MCF 10A (cell line): ENCODE results near the gene PRX. TPM values are rescaled to one million over a fixed set of nuclear protein-coding genes. Genes with fewer than 3 reads are reported as not detected.

ENCODE experiments used
- BruUV-seq: library from RNA; stranded (reverse); fragments of 400-500 nt; replicated peaks from 2 replicates; lab custom pipeline; 2021; lab: Mats Ljungman, UMichigan
- CTCF ChIA-PET: fragments of 300-600 bp; sonication (Branson Sonifier 250); formaldehyde crosslinking; extraction: SDS; loops from one replicate; lab custom pipeline; 2021; ENCODE audit warnings: antibody characterized with exemption, inconsistent platforms; lab: Yijun Ruan, JAX
- POLR2A ChIA-PET: fragments of 300-600, 350-650 bp; sonication (Branson Sonifier 250); formaldehyde crosslinking; extraction: SDS; loops from one replicate; lab custom pipeline; 2020; ENCODE audit warnings: antibody characterized with exemption, inconsistent platforms; lab: Yijun Ruan, JAX
- DNase-seq: peaks from one replicate; pipeline ENCODE4 v3.0.0-alpha.2; 2018; ENCODE audit not compliant: unreplicated experiment
- H3K27ac Mint-ChIP-seq: one replicate; pipeline ENCODE4 v1.8.0; 2022; ENCODE audit warnings: mild to moderate bottlenecking, low read depth, mixed read lengths; ENCODE audit not compliant: unreplicated experiment
- H3K27me3 Mint-ChIP-seq: one replicate; pipeline ENCODE4 v1.8.0; 2022; ENCODE audit warnings: mixed read lengths; ENCODE audit not compliant: insufficient read depth, unreplicated experiment
- H3K36me3 Mint-ChIP-seq: one replicate; pipeline ENCODE4 v1.8.0; 2022; ENCODE audit warnings: mild to moderate bottlenecking, moderate library complexity, mixed read lengths; ENCODE audit not compliant: insufficient read depth, unreplicated experiment
- H3K4me1 Mint-ChIP-seq: one replicate; pipeline ENCODE4 v1.8.0; 2022; ENCODE audit warnings: mixed read lengths; ENCODE audit not compliant: insufficient read depth, unreplicated experiment
- H3K4me3 Mint-ChIP-seq: one replicate; pipeline ENCODE4 v1.8.0; 2022; ENCODE audit warnings: mild to moderate bottlenecking, moderate library complexity, mixed read lengths; ENCODE audit not compliant: unreplicated experiment
- H3K9me3 Mint-ChIP-seq: one replicate; pipeline ENCODE4 v1.8.0; 2022; ENCODE audit warnings: mixed read lengths; ENCODE audit not compliant: unreplicated experiment
- intact Hi-C: fragments of 100-400 bp; cut with micrococcal nuclease; formaldehyde crosslinking; loops from 2 replicates; pipeline ENCODE4 v1.14.1; 2022
- microRNA-seq: library from miRNA; unstranded; fragments of <30 nt; microRNA quantifications from one replicate; pipeline ENCODE4 v1.2.0, GENCODE V29; 2022
- total RNA-seq: library from RNA; stranded (reverse); gene quantifications from 2 replicates; pipeline ENCODE4 v1.2.3, GENCODE V29; 2022
- TF ChIP-seq, protein P1 (sequence below): fragments of 200-600 bp; IDR thresholded peaks from one replicate; pipeline ENCODE4 v1.8.0; 2022; ENCODE audit warnings: antibody characterized with exemption, mild to moderate bottlenecking; ENCODE audit not compliant: unreplicated experiment

The PRX gene
- total RNA-seq, 1 experiment from 2014 or later, result 2.4 TPM

DNA sequence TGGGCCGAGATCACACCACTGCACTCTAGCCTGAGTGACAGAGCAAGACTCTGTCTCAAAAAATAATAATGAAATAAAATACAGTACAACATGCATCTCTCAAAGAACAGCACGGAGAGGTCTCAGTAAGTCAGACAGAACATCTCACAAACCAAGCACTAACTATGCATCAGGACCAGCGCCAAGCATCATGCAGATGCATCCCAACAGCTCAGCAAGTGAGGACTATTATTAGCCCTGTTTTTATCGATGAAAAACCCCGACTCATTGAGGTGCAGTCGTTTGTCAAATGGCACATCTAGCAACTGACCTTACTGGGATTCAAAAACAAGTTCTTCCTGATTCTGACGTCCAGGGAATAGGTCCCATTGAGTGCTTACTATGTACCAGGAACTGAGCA, 68.8 kb downstream of the PRX start:
- no peaks in the 10 kb centered on the region for H3K27me3 Mint-ChIP-seq
- H3K27ac Mint-ChIP-seq, result no peak overlapping the region
- no peak for DNase-seq
- ChIA-PET CTCF (interaction anchor here (1.7 kb wide), 1 partner anchor 39 kb away, joined by 5 read pairs; no protein-coding TSS in a partner anchor), POLR2A (no interaction called here)
- peaks cover 14% of the 10 kb centered on the region for H3K36me3 Mint-ChIP-seq
- intact Hi-C loops, result no loop called here
- H3K9me3 Mint-ChIP-seq, result no peaks in the 10 kb centered on the region
- TF ChIP-seq, protein P1, sequence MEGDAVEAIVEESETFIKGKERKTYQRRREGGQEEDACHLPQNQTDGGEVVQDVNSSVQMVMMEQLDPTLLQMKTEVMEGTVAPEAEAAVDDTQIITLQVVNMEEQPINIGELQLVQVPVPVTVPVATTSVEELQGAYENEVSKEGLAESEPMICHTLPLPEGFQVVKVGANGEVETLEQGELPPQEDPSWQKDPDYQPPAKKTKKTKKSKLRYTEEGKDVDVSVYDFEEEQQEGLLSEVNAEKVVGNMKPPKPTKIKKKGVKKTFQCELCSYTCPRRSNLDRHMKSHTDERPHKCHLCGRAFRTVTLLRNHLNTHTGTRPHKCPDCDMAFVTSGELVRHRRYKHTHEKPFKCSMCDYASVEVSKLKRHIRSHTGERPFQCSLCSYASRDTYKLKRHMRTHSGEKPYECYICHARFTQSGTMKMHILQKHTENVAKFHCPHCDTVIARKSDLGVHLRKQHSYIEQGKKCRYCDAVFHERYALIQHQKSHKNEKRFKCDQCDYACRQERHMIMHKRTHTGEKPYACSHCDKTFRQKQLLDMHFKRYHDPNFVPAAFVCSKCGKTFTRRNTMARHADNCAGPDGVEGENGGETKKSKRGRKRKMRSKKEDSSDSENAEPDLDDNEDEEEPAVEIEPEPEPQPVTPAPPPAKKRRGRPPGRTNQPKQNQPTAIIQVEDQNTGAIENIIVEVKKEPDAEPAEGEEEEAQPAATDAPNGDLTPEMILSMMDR, result no peak
- BruUV-seq, result no TSS peak
- no peak overlapping the region for H3K4me3 Mint-ChIP-seq
- H3K4me1 Mint-ChIP-seq, result peaks cover 35% of the 10 kb centered on the region

Small RNAs within 50 kb of the gene (microRNA-seq; reads per million reads assigned to microRNA genes)
- not detected for gene MIR6796

Other genes starting within 250 kb of the PRX start
- 17.1 and 23.2 TPM in 2 replicates for gene MAP3K10, start 222.0 kb downstream of the PRX start, total RNA-seq
- not detected in 2 replicates for gene TTC9B, start 195.0 kb downstream of the PRX start, total RNA-seq
- 2.1 and 2.2 TPM in 2 replicates for gene CCNP, start 186.7 kb downstream of the PRX start, total RNA-seq
- 108 and 111 TPM in 2 replicates for gene AKT2, start 128.0 kb downstream of the PRX start, total RNA-seq
- gene C19orf47, start 65.0 kb downstream of the PRX start, total RNA-seq, result 14.9 and 16.1 TPM in 2 replicates
- 98.9 and 130 TPM in 2 replicates for gene PLD3, start 64.7 kb downstream of the PRX start, total RNA-seq
- not detected in 2 replicates for gene HIPK4, start 23.2 kb downstream of the PRX start, total RNA-seq
- gene SERTAD1, start 12.6 kb upstream of the PRX start, total RNA-seq, result 16.2 and 17.9 TPM in 2 replicates
- 23.3 and 29.4 TPM in 2 replicates for gene SERTAD3, start 31.0 kb upstream of the PRX start, total RNA-seq
- 44.0 and 68.7 TPM in 2 replicates for gene BLVRB, start 52.4 kb upstream of the PRX start, total RNA-seq
- 0.63 and 1.1 TPM in 2 replicates for gene SPTBN4, start 53.6 kb upstream of the PRX start, total RNA-seq
- gene SHKBP1, start 163.5 kb upstream of the PRX start, total RNA-seq, result 41.5 and 44.0 TPM in 2 replicates
- gene LTBP4, start 188.0 kb upstream of the PRX start, total RNA-seq, result 76.4 and 103 TPM in 2 replicates